ENCODE data around the gene MTRR. TPM values are rescaled to one million over a fixed set of nuclear protein-coding genes. Genes with fewer than 3 reads are reported as not detected.

The MTRR gene
- total RNA-seq, 2 experiments from 2014 or later: 51.9 to 72.6 TPM

DNA sequence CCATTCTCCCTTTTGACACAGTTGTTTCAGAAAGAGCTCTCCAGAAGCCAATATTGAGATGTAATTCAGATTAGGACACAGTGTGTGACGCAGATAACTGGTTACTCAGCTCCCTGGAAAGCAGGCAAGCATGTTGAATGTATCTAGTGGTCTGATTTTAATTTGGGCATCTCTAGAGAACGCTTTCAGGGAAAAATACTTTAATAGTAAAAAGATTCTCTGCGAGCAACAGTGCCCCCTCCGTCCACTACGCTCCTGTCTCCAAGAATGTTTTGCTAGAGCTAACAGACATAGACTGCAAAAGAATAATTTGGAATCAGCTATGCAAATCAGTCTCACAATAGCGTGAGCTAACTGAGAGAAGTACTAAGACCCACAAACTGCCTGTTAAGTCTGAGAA lies 41.3 kb upstream of the MTRR start:
- DNase-seq (ENCODE audit: low spot score): no peak
- POLR2A ChIA-PET: no interaction called here
- Histone ChIP-seq H3K9me2 (ENCODE audit: insufficient read depth, low read length) (no peaks in the 10 kb centered on the region), H4K20me1 (ENCODE audit: insufficient read depth, low read length) (no peaks in the 10 kb centered on the region), H3K4me2 (ENCODE audit: low read length) (no peak overlapping the region), H3K27ac (ENCODE audit: low read depth, low read length, poor library complexity, severe bottlenecking) (no peak overlapping the region), H3K9me3 (ENCODE audit: low read length) (no peaks in the 10 kb centered on the region), H3K4me3 (ENCODE audit: low read depth, low read length, poor library complexity, severe bottlenecking) (no peak overlapping the region), H3K4me1 (ENCODE audit: insufficient read depth, low read length, poor library complexity, severe bottlenecking) (no peaks in the 10 kb centered on the region), H2AFZ (ENCODE audit: low read length) (no peak overlapping the region), H3K36me3 (ENCODE audit: insufficient read depth, low read length) (no peaks in the 10 kb centered on the region), H3K79me2 (ENCODE audit: insufficient read depth, low read depth, low read length) (no peaks in the 10 kb centered on the region)
- TF ChIP-seq EZH2phosphoT487 (IDR thresholded peaks at IDR 0.05; ENCODE audit: borderline replicate concordance, low read depth, low read length): no peak
- TF ChIP-seq, protein P1, sequence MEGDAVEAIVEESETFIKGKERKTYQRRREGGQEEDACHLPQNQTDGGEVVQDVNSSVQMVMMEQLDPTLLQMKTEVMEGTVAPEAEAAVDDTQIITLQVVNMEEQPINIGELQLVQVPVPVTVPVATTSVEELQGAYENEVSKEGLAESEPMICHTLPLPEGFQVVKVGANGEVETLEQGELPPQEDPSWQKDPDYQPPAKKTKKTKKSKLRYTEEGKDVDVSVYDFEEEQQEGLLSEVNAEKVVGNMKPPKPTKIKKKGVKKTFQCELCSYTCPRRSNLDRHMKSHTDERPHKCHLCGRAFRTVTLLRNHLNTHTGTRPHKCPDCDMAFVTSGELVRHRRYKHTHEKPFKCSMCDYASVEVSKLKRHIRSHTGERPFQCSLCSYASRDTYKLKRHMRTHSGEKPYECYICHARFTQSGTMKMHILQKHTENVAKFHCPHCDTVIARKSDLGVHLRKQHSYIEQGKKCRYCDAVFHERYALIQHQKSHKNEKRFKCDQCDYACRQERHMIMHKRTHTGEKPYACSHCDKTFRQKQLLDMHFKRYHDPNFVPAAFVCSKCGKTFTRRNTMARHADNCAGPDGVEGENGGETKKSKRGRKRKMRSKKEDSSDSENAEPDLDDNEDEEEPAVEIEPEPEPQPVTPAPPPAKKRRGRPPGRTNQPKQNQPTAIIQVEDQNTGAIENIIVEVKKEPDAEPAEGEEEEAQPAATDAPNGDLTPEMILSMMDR (conservative IDR thresholded peaks at IDR 0.05; ENCODE audit: low read length): 0 out of 2 replicates have a peak, but pooled peaks have one; percentile 23
- intact Hi-C loops (cut with micrococcal nuclease; ENCODE audit: unreplicated experiment): no loop called here
- BruUV-seq (replicated peaks): no TSS peak
- CTCF ChIA-PET (ENCODE audit: unreplicated experiment): no interaction called here

- H4K20me1 ChIP-seq (ENCODE audit: insufficient read depth, low read length): no peaks in the 10 kb centered on the region
- no peaks in the 10 kb centered on the region for H3K9me3 ChIP-seq (ENCODE audit: low read length)
- H3K4me2 ChIP-seq (ENCODE audit: low read length): no peak overlapping the region
- intact Hi-C loops (cut with micrococcal nuclease; ENCODE audit: unreplicated experiment): no loop called here
- no peak overlapping the region for H3K27ac ChIP-seq (ENCODE audit: low read depth, low read length, poor library complexity, severe bottlenecking)
- no peaks in the 10 kb centered on the region for H3K4me1 ChIP-seq (ENCODE audit: insufficient read depth, low read length, poor library complexity, severe bottlenecking)
- CTCF ChIA-PET (ENCODE audit: unreplicated experiment): interaction anchor here (0.6 kb wide), 1 partner anchor 12 kb away, joined by 4 read pairs; no protein-coding TSS in a partner anchor
- H3K79me2 ChIP-seq (ENCODE audit: insufficient read depth, low read depth, low read length): no peaks in the 10 kb centered on the region
- no peak for DNase-seq (ENCODE audit: low spot score)
- POLR2A ChIA-PET: no interaction called here
- no peaks in the 10 kb centered on the region for H3K36me3 ChIP-seq (ENCODE audit: insufficient read depth, low read length)
- H3K4me3 ChIP-seq (ENCODE audit: low read depth, low read length, poor library complexity, severe bottlenecking): no peak overlapping the region
- no peak overlapping the region for H2AFZ ChIP-seq (ENCODE audit: low read length)
- BruUV-seq (replicated peaks): no TSS peak
- no peaks in the 10 kb centered on the region for H3K9me2 ChIP-seq (ENCODE audit: insufficient read depth, low read length)
- TF ChIP-seq, protein P1 (conservative IDR thresholded peaks at IDR 0.05; ENCODE audit: low read length): no peak
- TF ChIP-seq EZH2phosphoT487 (IDR thresholded peaks at IDR 0.05; ENCODE audit: borderline replicate concordance, low read depth, low read length): no peak
Measured at GRCh38 chr5:7828269-7828668, 40.7 kb upstream of the MTRR start.

- H2AFZ ChIP-seq (ENCODE audit: low read length): no peak overlapping the region
- no peak overlapping the region for H3K4me3 ChIP-seq (ENCODE audit: low read depth, low read length, poor library complexity, severe bottlenecking)
- ChIA-PET POLR2A (no interaction called here), CTCF (ENCODE audit: unreplicated experiment) (no interaction called here)
- no peak overlapping the region for H3K4me2 ChIP-seq (ENCODE audit: low read length)
- intact Hi-C loops (cut with micrococcal nuclease; ENCODE audit: unreplicated experiment): no loop called here
- H3K9me3 ChIP-seq (ENCODE audit: low read length): no peaks in the 10 kb centered on the region
- no peak for DNase-seq (ENCODE audit: low spot score)
- no peaks in the 10 kb centered on the region for H3K79me2 ChIP-seq (ENCODE audit: insufficient read depth, low read depth, low read length)
- H4K20me1 ChIP-seq (ENCODE audit: insufficient read depth, low read length): no peaks in the 10 kb centered on the region
- H3K27ac ChIP-seq (ENCODE audit: low read depth, low read length, poor library complexity, severe bottlenecking): no peak overlapping the region
- BruUV-seq (replicated peaks): no TSS peak
- no peaks in the 10 kb centered on the region for H3K4me1 ChIP-seq (ENCODE audit: insufficient read depth, low read length, poor library complexity, severe bottlenecking)
- TF ChIP-seq EZH2phosphoT487 (IDR thresholded peaks at IDR 0.05; ENCODE audit: borderline replicate concordance, low read depth, low read length): no peak
- TF ChIP-seq, protein P1 (conservative IDR thresholded peaks at IDR 0.05; ENCODE audit: low read length): no peak
- H3K9me2 ChIP-seq (ENCODE audit: insufficient read depth, low read length): no peaks in the 10 kb centered on the region
- H3K36me3 ChIP-seq (ENCODE audit: insufficient read depth, low read length): no peaks in the 10 kb centered on the region
Measured at GRCh38 chr5:7834982-7835381, 34.0 kb upstream of the MTRR start.
